Liver (tissue), 9 donors: ENCODE results near the gene CAMSAP2. TPM values are rescaled to one million over a fixed set of nuclear protein-coding genes. Genes with fewer than 3 reads are reported as not detected.

Experiments
- DNase-seq: peaks from one replicate; pipeline ENCODE4 v3.0.0-alpha.2; 2017; ENCODE audit warnings: low spot score
- H3K27ac ChIP-seq, 2 donors: one replicate each; pipeline ENCODE4 v1.7.0; 2013; ENCODE audit warnings: inconsistent platforms in 2 of 2, low read length in 2 of 2, control low read depth in 1 of 2, low read depth in 1 of 2, mild to moderate bottlenecking in 1 of 2
- H3K27me3 ChIP-seq, 4 donors: one replicate each; pipeline versions ENCODE4 v1.6.1 to v1.7.0; 2013; ENCODE audit warnings: low read length in 3 of 4, inconsistent platforms in 1 of 4, mild to moderate bottlenecking in 1 of 4, moderate library complexity in 1 of 4; ENCODE audit not compliant: control insufficient read depth in 4 of 4, insufficient read depth in 4 of 4
- H3K36me3 ChIP-seq, 4 donors: one replicate each; pipeline versions ENCODE4 v1.6.1 to v1.7.0; 2013; ENCODE audit warnings: low read length in 3 of 4, mild to moderate bottlenecking in 3 of 4, low read depth in 1 of 4, moderate library complexity in 1 of 4; ENCODE audit not compliant: control insufficient read depth in 4 of 4, insufficient read depth in 3 of 4
- H3K4me1 ChIP-seq, 4 donors: one replicate each; pipeline versions ENCODE4 v1.6.1 to v1.7.0; 2013; ENCODE audit warnings: low read length in 3 of 4, mild to moderate bottlenecking in 3 of 4, moderate library complexity in 1 of 4; ENCODE audit not compliant: control insufficient read depth in 4 of 4, insufficient read depth in 4 of 4
- H3K4me3 ChIP-seq, 3 donors: one replicate each; pipeline versions ENCODE4 v1.6.1 to v1.7.0; 2013; ENCODE audit warnings: low read length in 3 of 3, control low read depth in 1 of 3, low read depth in 1 of 3, mild to moderate bottlenecking in 1 of 3
- H3K9ac ChIP-seq, 2 donors: one replicate each; pipeline ENCODE4 v1.7.0; 2013; ENCODE audit warnings: low read length in 2 of 2, mild to moderate bottlenecking in 2 of 2, moderate library complexity in 2 of 2, control low read depth in 1 of 2, low read depth in 1 of 2
- H3K9me3 ChIP-seq, 4 donors: one replicate each; pipeline versions ENCODE4 v1.6.1 to v1.7.0; 2013; ENCODE audit warnings: low read length in 3 of 4; ENCODE audit not compliant: control insufficient read depth in 4 of 4
- EGR1 ChIP-seq, 2 donors: IDR thresholded peaks; 2 replicates each; pipeline ENCODE4 v1.6.1; 2016 to 2018; ENCODE audit warnings: antibody characterized with exemption in 2 of 2, low read depth in 2 of 2
- FOXA1 ChIP-seq: IDR thresholded peaks from 2 replicates; pipeline ENCODE4 v1.6.1; 2016; ENCODE audit warnings: antibody characterized with exemption
- FOXA2 ChIP-seq: IDR thresholded peaks from 2 replicates; pipeline ENCODE4 v1.6.1; 2016; ENCODE audit warnings: antibody characterized with exemption
- HNF4A ChIP-seq, 2 donors: conservative IDR thresholded peaks; 2 replicates each; pipeline ENCODE4 v1.6.1; 2016; ENCODE audit warnings: antibody characterized with exemption in 2 of 2, mild to moderate bottlenecking in 2 of 2
- HNF4G ChIP-seq: IDR thresholded peaks from 2 replicates; pipeline ENCODE4 v1.6.1; 2016; ENCODE audit warnings: antibody characterized with exemption
- JUND ChIP-seq, 2 donors: IDR thresholded peaks; 2 replicates each; pipeline ENCODE4 v1.6.1; 2016; ENCODE audit warnings: antibody characterized with exemption in 2 of 2
- RAD21 ChIP-seq, 2 donors: IDR thresholded peaks; 2 replicates each; pipeline ENCODE4 v1.6.1; 2016; ENCODE audit warnings: antibody characterized with exemption in 2 of 2, mild to moderate bottlenecking in 2 of 2
- RXRA ChIP-seq, 2 donors: IDR thresholded peaks; 2 replicates each; pipeline ENCODE4 v1.6.1; 2017 to 2018; ENCODE audit warnings: antibody characterized with exemption in 2 of 2, mild to moderate bottlenecking in 1 of 2
- SP1 ChIP-seq: IDR thresholded peaks from 2 replicates; pipeline ENCODE4 v1.6.1; 2018; ENCODE audit warnings: antibody characterized with exemption, mild to moderate bottlenecking
- TAF1 ChIP-seq: conservative IDR thresholded peaks from 2 replicates; pipeline ENCODE4 v1.6.1; 2016; ENCODE audit warnings: antibody characterized with exemption, mild to moderate bottlenecking
- YY1 ChIP-seq: IDR thresholded peaks from 2 replicates; pipeline ENCODE4 v1.6.1; 2016; ENCODE audit warnings: antibody characterized with exemption, mild to moderate bottlenecking
- WGBS: extraction: QIAGEN DNeasy Blood & Tissue Kit; methylation state at CpG from one replicate; pipeline ENCODE4 v1.1.7; 2013; 5-methylcytosine and 5-hydroxymethylcytosine counted together
- polyA plus RNA-seq, 2 donors: library from polyadenylated mRNA; stranded (reverse) in 1 of 2; unstranded in 1 of 2; fragments of 200-250 nt in 1 of 2; fragments of >200 nt in 1 of 2; fragmentation: Nextera tagmentation in 1 of 2; extraction: Ambion mirVana in 1 of 2; gene quantifications; one replicate each; pipeline versions ENCODE4 v1.2.1 to v1.2.3, GENCODE V29; 2013 to 2015
- total RNA-seq, 2 donors: library from RNA; depleted of rRNA; stranded (reverse); fragments of >200 nt; gene quantifications; one replicate each; pipeline ENCODE4 v1.2.3, GENCODE V29; 2014
- TF ChIP-seq, protein P1 (sequence below): fragments of 150-350 bp; IDR thresholded peaks from 2 replicates; pipeline ENCODE4 v1.5.1; 2017; ENCODE audit warnings: improper control_type of control experiment, low read depth, low read length; ENCODE audit not compliant: missing input control
- TF ChIP-seq, protein P2 (sequence below): IDR thresholded peaks from 2 replicates; pipeline ENCODE4 v1.6.1; 2016; ENCODE audit warnings: antibody characterized with exemption
- TF ChIP-seq, protein P3 (sequence below): IDR thresholded peaks from 2 replicates; pipeline ENCODE4 v1.6.1; 2016; ENCODE audit warnings: antibody characterized with exemption
- TF ChIP-seq, protein P4 (sequence below): IDR thresholded peaks from 2 replicates; pipeline ENCODE4 v1.6.1; 2016; ENCODE audit warnings: antibody characterized with exemption, mild to moderate bottlenecking
- TF ChIP-seq, protein P5 (sequence below): IDR thresholded peaks from 2 replicates; pipeline ENCODE4 v1.6.1; 2016; ENCODE audit warnings: antibody characterized with exemption
- donor health status: healthy.
- donor health status: healthy.
- donor health status: healthy.
- donor health status: healthy.
- donor health status: healthy.

CAMSAP2 gene
- total and polyA plus RNA-seq, 4 donors: 1.9 to 8.6 (median 3.5) TPM

DNA sequence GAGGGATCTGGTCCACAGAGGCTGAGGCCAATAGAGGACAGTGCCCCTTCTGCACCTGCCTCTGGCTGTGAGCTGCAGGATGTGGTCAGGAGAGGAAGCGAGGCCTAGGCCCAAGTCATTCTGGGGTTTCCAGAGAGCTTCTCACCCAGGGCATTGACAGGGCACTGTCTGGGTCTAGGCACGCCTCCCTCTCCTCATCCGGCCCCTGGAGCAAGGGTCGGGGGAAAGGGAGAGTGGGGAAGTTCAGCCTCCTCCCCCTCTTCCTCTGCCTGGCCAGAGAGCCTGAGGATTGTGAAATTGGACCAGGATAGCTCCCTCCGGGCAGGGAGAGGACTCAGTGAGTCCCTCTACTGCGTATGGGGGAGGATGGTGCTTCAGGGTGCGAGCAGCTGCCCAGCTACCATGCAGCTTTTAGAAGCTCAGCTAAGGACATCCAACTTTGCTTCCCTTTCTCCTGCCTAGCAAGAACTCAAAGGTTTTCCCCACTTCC lies 149.7 kb downstream of the CAMSAP2 start:
- Histone ChIP-seq H3K27ac (no peak overlapping the region), H3K36me3 (no peaks in the 10 kb centered on the region), H3K27me3 (no peaks in the 10 kb centered on the region), H3K9me3 (no peaks in the 10 kb centered on the region), H3K9ac (no peak overlapping the region), H3K4me3 (no peak overlapping the region), H3K4me1 (peaks cover 3 to 17% (median 11%) of the 10 kb centered on the region in 4 donors)
- TF ChIP-seq, protein P1, sequence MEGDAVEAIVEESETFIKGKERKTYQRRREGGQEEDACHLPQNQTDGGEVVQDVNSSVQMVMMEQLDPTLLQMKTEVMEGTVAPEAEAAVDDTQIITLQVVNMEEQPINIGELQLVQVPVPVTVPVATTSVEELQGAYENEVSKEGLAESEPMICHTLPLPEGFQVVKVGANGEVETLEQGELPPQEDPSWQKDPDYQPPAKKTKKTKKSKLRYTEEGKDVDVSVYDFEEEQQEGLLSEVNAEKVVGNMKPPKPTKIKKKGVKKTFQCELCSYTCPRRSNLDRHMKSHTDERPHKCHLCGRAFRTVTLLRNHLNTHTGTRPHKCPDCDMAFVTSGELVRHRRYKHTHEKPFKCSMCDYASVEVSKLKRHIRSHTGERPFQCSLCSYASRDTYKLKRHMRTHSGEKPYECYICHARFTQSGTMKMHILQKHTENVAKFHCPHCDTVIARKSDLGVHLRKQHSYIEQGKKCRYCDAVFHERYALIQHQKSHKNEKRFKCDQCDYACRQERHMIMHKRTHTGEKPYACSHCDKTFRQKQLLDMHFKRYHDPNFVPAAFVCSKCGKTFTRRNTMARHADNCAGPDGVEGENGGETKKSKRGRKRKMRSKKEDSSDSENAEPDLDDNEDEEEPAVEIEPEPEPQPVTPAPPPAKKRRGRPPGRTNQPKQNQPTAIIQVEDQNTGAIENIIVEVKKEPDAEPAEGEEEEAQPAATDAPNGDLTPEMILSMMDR: no peak
- TF ChIP-seq FOXA1: no peak
- TF ChIP-seq FOXA2: no peak
- WGBS: 48% methylated on average over 7 of the region's 7 CpGs
- DNase-seq: no peak

DNA sequence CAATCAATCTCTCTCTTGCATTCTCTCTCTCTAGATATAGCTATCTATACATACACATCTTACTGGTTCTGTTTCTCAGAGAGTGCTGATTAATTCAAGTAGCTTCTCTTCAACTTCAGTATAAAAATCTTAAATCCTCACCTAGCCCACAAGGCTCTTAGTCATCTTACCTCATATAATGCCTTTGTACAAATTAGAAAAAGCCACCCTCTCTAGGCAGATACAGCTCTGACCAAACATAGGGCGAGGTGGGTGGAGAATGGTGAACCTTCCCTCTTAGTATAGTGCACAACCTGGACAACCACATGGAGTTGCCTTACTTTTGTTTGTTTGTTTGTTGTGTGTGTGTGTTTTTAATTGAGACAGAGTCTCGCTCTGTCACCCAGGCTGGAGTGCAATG lies 150.9 kb downstream of the CAMSAP2 start:
- Histone ChIP-seq H3K4me3 (no peak overlapping the region), H3K4me1 (peaks cover 3 to 17% (median 11%) of the 10 kb centered on the region in 4 donors), H3K9ac (no peak overlapping the region), H3K36me3 (no peaks in the 10 kb centered on the region), H3K27ac (no peak overlapping the region), H3K9me3 (no peaks in the 10 kb centered on the region), H3K27me3 (no peaks in the 10 kb centered on the region)
- TF ChIP-seq EGR1 (IDR thresholded peaks at IDR 0.05; ENCODE audit: low read depth in 2 of 2): no peak
- TF ChIP-seq JUND (IDR thresholded peaks at IDR 0.05): no peak
- TF ChIP-seq, protein P2, sequence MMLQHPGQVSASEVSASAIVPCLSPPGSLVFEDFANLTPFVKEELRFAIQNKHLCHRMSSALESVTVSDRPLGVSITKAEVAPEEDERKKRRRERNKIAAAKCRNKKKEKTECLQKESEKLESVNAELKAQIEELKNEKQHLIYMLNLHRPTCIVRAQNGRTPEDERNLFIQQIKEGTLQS: no peak
- TF ChIP-seq RAD21 (IDR thresholded peaks at IDR 0.05): no peak
- TF ChIP-seq, protein P3, sequence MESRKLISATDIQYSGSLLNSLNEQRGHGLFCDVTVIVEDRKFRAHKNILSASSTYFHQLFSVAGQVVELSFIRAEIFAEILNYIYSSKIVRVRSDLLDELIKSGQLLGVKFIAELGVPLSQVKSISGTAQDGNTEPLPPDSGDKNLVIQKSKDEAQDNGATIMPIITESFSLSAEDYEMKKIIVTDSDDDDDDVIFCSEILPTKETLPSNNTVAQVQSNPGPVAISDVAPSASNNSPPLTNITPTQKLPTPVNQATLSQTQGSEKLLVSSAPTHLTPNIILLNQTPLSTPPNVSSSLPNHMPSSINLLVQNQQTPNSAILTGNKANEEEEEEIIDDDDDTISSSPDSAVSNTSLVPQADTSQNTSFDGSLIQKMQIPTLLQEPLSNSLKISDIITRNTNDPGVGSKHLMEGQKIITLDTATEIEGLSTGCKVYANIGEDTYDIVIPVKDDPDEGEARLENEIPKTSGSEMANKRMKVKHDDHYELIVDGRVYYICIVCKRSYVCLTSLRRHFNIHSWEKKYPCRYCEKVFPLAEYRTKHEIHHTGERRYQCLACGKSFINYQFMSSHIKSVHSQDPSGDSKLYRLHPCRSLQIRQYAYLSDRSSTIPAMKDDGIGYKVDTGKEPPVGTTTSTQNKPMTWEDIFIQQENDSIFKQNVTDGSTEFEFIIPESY: no peak
- TF ChIP-seq YY1: no peak
- TF ChIP-seq SP1: no peak
- TF ChIP-seq, protein P4, sequence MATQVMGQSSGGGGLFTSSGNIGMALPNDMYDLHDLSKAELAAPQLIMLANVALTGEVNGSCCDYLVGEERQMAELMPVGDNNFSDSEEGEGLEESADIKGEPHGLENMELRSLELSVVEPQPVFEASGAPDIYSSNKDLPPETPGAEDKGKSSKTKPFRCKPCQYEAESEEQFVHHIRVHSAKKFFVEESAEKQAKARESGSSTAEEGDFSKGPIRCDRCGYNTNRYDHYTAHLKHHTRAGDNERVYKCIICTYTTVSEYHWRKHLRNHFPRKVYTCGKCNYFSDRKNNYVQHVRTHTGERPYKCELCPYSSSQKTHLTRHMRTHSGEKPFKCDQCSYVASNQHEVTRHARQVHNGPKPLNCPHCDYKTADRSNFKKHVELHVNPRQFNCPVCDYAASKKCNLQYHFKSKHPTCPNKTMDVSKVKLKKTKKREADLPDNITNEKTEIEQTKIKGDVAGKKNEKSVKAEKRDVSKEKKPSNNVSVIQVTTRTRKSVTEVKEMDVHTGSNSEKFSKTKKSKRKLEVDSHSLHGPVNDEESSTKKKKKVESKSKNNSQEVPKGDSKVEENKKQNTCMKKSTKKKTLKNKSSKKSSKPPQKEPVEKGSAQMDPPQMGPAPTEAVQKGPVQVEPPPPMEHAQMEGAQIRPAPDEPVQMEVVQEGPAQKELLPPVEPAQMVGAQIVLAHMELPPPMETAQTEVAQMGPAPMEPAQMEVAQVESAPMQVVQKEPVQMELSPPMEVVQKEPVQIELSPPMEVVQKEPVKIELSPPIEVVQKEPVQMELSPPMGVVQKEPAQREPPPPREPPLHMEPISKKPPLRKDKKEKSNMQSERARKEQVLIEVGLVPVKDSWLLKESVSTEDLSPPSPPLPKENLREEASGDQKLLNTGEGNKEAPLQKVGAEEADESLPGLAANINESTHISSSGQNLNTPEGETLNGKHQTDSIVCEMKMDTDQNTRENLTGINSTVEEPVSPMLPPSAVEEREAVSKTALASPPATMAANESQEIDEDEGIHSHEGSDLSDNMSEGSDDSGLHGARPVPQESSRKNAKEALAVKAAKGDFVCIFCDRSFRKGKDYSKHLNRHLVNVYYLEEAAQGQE: no peak
- TF ChIP-seq TAF1: no peak
- no peak for TF ChIP-seq RXRA (IDR thresholded peaks at IDR 0.05)
- TF ChIP-seq HNF4G: no peak
- TF ChIP-seq, protein P1: no peak
- TF ChIP-seq FOXA1: no peak
- TF ChIP-seq, protein P5, sequence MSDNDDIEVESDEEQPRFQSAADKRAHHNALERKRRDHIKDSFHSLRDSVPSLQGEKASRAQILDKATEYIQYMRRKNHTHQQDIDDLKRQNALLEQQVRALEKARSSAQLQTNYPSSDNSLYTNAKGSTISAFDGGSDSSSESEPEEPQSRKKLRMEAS: no peak
- no peak for TF ChIP-seq HNF4A (conservative IDR thresholded peaks at IDR 0.05)
- 95% methylated on average over 2 of the region's 2 CpGs for WGBS
- no peak for DNase-seq
